Mucosa of stomach (tissue), 1 donor: Measurements from ENCODE around the gene ATP5F1D.
A peak's percentile ranks its signal among the peaks of the same experiment; 100 is the strongest.

Source experiments
- H3K27me3 ChIP-seq: one replicate; pipeline ENCODE4 v1.7.0; 2013; ENCODE audit warnings: mild to moderate bottlenecking, low read length; ENCODE audit not compliant: control insufficient read depth, insufficient read depth
- H3K36me3 ChIP-seq: one replicate; pipeline ENCODE4 v1.7.0; 2013; ENCODE audit warnings: low read length; ENCODE audit not compliant: control insufficient read depth, insufficient read depth
- H3K4me1 ChIP-seq: one replicate; pipeline ENCODE4 v1.7.0; 2013; ENCODE audit warnings: mild to moderate bottlenecking, low read length; ENCODE audit not compliant: control insufficient read depth, insufficient read depth
- H3K4me3 ChIP-seq: one replicate; pipeline ENCODE4 v1.7.0; 2013; ENCODE audit warnings: low read length
- H3K9ac ChIP-seq: one replicate; pipeline ENCODE4 v1.7.0; 2013; ENCODE audit warnings: mild to moderate bottlenecking, low read length, moderate library complexity
- H3K9me3 ChIP-seq: one replicate; pipeline ENCODE4 v1.7.0; 2013; ENCODE audit warnings: mild to moderate bottlenecking, low read length, moderate library complexity; ENCODE audit not compliant: control insufficient read depth
- donor health status: Pancreatic carcinoma.

The ATP5F1D gene

GRCh38 chr19:1261538-1261797 is 19.9 kb downstream of the ATP5F1D start:
- Histone ChIP-seq H3K36me3 (peaks cover 13% of the 10 kb centered on the region), H3K4me1 (peaks cover 75% of the 10 kb centered on the region), H3K4me3 (peak overlapping the region; percentile 92), H3K9me3 (no peaks in the 10 kb centered on the region), H3K27me3 (no peaks in the 10 kb centered on the region), H3K9ac (peak overlapping the region; percentile 91)

GRCh38 chr19:1261798-1262622 is 20.5 kb downstream of the ATP5F1D start:
- no peaks in the 10 kb centered on the region for H3K9me3 ChIP-seq
- H3K4me1 ChIP-seq, result peaks cover 76% of the 10 kb centered on the region
- H3K4me3 ChIP-seq, result peak overlapping the region; percentile 92
- H3K27me3 ChIP-seq, result no peaks in the 10 kb centered on the region
- peaks cover 7% of the 10 kb centered on the region for H3K36me3 ChIP-seq
- H3K9ac ChIP-seq, result peak overlapping the region; percentile 91

- Histone ChIP-seq H3K36me3 (peaks cover 5% of the 10 kb centered on the region), H3K4me1 (peaks cover 83% of the 10 kb centered on the region), H3K9ac (peak overlapping the region; percentile 71), H3K9me3 (no peaks in the 10 kb centered on the region), H3K4me3 (no peak overlapping the region), H3K27me3 (no peaks in the 10 kb centered on the region)
Measured at GRCh38 chr19:1262623-1263123, 21.1 kb downstream of the ATP5F1D start.

- Histone ChIP-seq H3K9ac (peak overlapping the region; percentile 71), H3K27me3 (no peaks in the 10 kb centered on the region), H3K36me3 (no peaks in the 10 kb centered on the region), H3K4me1 (peaks cover 83% of the 10 kb centered on the region), H3K4me3 (no peak overlapping the region), H3K9me3 (no peaks in the 10 kb centered on the region)
Measured at GRCh38 chr19:1263188-1263587, 21.6 kb downstream of the ATP5F1D start.

- H3K4me3 ChIP-seq, result peak overlapping the region; percentile 25
- H3K27me3 ChIP-seq, result no peaks in the 10 kb centered on the region
- H3K9me3 ChIP-seq, result no peaks in the 10 kb centered on the region
- H3K36me3 ChIP-seq, result no peaks in the 10 kb centered on the region
- H3K4me1 ChIP-seq, result peaks cover 76% of the 10 kb centered on the region
- no peak overlapping the region for H3K9ac ChIP-seq
Measured at GRCh38 chr19:1264801-1265614, 23.5 kb downstream of the ATP5F1D start.

- no peak overlapping the region for H3K4me3 ChIP-seq
- H3K9ac ChIP-seq, result no peak overlapping the region
- no peaks in the 10 kb centered on the region for H3K9me3 ChIP-seq
- H3K27me3 ChIP-seq, result no peaks in the 10 kb centered on the region
- H3K36me3 ChIP-seq, result no peaks in the 10 kb centered on the region
- H3K4me1 ChIP-seq, result peaks cover 76% of the 10 kb centered on the region
Measured at GRCh38 chr19:1265615-1266128, 24.1 kb downstream of the ATP5F1D start.

- Histone ChIP-seq H3K27me3 (no peaks in the 10 kb centered on the region), H3K4me3 (no peak overlapping the region), H3K4me1 (peaks cover 79% of the 10 kb centered on the region), H3K36me3 (peaks cover 6% of the 10 kb centered on the region), H3K9me3 (no peaks in the 10 kb centered on the region), H3K9ac (peak overlapping the region; percentile 34)
Measured at GRCh38 chr19:1266129-1266915, 24.8 kb downstream of the ATP5F1D start.

- peak overlapping the region; percentile 34 for H3K9ac ChIP-seq
- peak overlapping the region; percentile 25 for H3K4me3 ChIP-seq
- peaks cover 12% of the 10 kb centered on the region for H3K36me3 ChIP-seq
- no peaks in the 10 kb centered on the region for H3K9me3 ChIP-seq
- no peaks in the 10 kb centered on the region for H3K27me3 ChIP-seq
- H3K4me1 ChIP-seq, result peaks cover 79% of the 10 kb centered on the region
Measured at GRCh38 chr19:1266916-1267476, 25.4 kb downstream of the ATP5F1D start.

GRCh38 chr19:1267477-1268225 is 26.1 kb downstream of the ATP5F1D start:
- Histone ChIP-seq H3K9ac (peak overlapping the region; percentile 15), H3K27me3 (no peaks in the 10 kb centered on the region), H3K36me3 (peaks cover 19% of the 10 kb centered on the region), H3K4me3 (peak overlapping the region; percentile 25), H3K9me3 (no peaks in the 10 kb centered on the region), H3K4me1 (peaks cover 79% of the 10 kb centered on the region)

- H3K4me1 ChIP-seq, result peaks cover 79% of the 10 kb centered on the region
- peak overlapping the region; percentile 8 for H3K9ac ChIP-seq
- H3K9me3 ChIP-seq, result no peaks in the 10 kb centered on the region
- peaks cover 27% of the 10 kb centered on the region for H3K36me3 ChIP-seq
- no peak overlapping the region for H3K4me3 ChIP-seq
- H3K27me3 ChIP-seq, result no peaks in the 10 kb centered on the region
Measured at GRCh38 chr19:1268226-1269064, 26.9 kb downstream of the ATP5F1D start.
